IPS-NIHi7 (cell line): ENCODE data around the gene GUCY2C.

Experiments
- DNase-seq: peaks from one replicate; pipeline ENCODE4 v3.0.0; 2012; ENCODE audit warnings: mixed read lengths; ENCODE audit errors: extremely low spot score

The GUCY2C gene

DNA sequence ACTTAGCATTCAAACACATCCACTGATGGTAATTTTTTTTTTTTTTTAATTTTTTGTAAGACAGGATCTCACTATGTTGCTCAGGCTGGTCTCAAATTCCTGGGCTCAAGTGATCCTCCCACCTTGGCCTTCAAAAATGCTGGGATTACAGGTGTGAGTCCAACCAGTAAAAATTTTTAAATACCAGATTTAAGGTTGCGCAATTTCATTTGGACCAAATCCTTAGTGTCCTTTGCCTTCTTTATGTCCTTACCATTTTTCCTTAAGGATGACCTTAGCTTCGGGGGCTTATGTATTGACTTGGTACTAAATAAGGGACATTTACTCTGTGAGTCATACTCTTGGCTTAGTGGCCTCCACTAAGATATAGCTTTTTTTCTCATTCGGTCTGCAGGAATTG is 124.6 kb downstream of the GUCY2C start:
- DNase-seq, result no peak

DNA sequence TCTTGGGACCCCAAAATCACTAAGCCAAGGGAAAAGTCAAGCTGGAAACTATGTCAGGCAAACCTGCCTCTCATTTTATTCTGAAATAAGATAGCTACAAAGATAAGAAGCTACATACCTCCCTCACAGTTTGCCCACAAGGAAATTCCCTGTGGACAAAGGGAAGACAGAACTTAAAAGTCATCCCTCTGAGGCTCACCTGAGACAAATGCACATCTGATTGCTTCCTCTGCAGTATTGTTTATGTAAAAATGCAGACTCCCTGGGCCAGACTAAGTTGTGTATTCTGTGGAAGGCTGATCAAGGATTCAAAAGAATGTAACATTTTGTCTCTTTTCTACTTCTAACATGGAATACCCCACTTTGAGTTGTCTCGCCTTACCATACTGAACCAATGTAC is 126.2 kb downstream of the GUCY2C start:
- DNase-seq, result no peak

DNA sequence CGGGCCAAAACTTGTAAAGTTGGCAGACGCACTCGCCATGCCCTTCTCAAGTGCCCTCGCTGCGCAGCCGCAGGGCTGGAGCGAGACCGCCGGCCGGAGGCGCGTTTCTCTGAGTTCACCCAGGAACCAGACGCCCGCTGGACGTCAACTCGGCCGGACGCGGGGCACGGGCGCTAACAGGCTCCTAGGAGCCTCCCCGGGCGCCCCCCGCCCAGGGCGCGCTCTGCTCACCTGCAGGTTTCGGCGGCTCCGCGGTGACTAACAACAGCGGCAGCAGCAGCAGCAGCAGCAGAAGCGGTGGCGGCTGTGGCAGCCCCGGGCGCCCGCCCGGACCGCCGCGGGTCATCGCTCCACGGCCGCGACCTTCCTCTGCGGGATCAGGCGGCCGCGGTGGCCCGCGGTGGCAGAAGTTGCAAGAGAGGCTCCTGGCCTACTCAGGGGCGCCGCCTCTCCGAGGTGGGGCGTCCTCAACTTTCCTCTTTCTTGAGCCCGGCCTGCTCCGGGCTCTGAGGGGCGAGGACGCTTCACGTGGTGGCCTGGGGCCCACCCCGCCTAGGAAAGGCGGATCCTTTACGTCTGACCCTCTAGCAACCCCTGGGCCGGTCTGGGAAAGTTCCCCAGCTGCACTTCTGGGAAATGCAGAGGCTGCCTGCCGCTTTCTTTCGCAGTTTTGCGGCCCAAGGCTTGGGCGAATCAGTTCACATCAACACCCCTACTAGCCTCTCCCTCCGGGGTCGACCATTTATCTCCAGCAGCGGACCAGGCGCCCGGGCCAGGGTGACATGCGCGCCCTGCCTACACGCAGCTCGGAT is 128.8 kb downstream of the GUCY2C start, which contains the start of gene PLBD1:
Gene PLBD1 (minus strand): TSS at position 533 of the 812 bp plus-strand sequence. CDS start 187 bp downstream, at position 346.
- DNase-seq, result peak; percentile 83

DNA sequence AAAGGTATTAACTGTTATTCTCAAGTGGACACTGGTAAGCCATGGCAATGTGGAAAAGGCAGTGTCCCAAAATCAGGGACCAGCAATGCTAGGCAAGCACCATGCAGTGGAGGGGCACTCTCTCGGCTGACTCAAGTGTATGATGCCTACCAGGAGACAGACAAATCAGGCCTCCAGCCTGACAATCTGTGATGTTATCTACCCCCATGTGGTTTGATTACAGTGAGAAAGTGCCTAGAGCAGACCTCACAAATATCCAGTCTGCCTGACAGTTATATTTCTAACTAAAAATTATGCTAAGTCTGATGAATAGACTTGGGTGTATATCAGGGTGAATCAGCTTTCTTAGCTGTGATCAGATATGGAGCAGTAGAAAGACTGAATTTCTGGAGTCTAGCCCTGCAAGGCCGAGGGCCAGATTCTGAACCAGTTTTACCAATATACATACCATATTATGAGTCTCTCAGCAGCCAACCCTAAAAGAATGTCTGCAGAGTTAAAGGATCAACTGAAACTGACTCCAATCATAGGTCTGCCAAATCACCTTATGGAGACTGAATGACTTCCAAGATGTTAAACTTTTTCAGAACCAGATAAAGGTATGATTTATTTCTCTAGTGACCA is 132.0 kb downstream of the GUCY2C start:
- DNase-seq, result no peak

DNA sequence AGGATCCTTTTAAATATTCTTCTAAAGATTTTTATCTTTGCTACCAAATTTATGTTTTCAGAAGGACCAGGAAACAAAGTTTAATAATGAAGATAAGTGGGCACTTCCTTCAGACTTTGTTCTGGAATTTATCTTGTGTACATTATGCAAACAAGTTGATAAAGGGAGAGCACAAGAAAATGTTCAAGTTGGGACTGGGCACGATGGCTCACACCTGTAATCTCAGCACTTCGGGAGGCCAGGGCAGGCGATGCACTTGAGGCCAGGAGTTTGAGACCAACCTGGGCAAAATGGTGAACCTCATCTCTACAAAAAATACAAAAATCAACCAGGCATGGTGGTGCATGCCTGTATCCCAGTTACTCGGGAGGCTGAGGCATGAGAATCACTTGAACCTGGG is 133.4 kb downstream of the GUCY2C start:
- DNase-seq, result no peak
